Sigmoid colon (tissue), 7 donors: Measurements from ENCODE around the gene TRPV4. TPM values are rescaled to one million over a fixed set of nuclear protein-coding genes. Genes with fewer than 3 reads are reported as not detected.

Experiments used
- DNase-seq: peaks from one replicate; pipeline ENCODE4 v3.0.0-alpha.2; 2019
- H3K27ac ChIP-seq, 4 donors: fragments of 200-600 bp; sonication (generic); one replicate each; pipeline ENCODE4 v1.5.1; 2016 to 2019; ENCODE audit warnings: mild to moderate bottlenecking in 1 of 4
- H3K27me3 ChIP-seq, 3 donors: fragments of 200-600 bp; sonication (generic); one replicate each; pipeline ENCODE4 v1.5.1; 2019; ENCODE audit warnings: mild to moderate bottlenecking in 1 of 3
- H3K36me3 ChIP-seq, 4 donors: fragments of 200-600 bp; sonication (generic); one replicate each; pipeline ENCODE4 v1.5.1; 2016 to 2019
- H3K4me1 ChIP-seq, 4 donors: fragments of 200-600 bp; sonication (generic); one replicate each; pipeline ENCODE4 v1.5.1; 2017 to 2019
- H3K4me3 ChIP-seq, 4 donors: fragments of 200-600 bp; sonication (generic); one replicate each; pipeline ENCODE4 v1.5.1; 2017 to 2019; ENCODE audit warnings: mild to moderate bottlenecking in 2 of 4, moderate library complexity in 1 of 4
- H3K9me3 ChIP-seq, 4 donors: fragments of 200-600 bp in 3 of 4; sonication (generic) in 3 of 4; one replicate each; pipeline versions ENCODE4 v1.5.1 to v1.6.1; 2013 to 2019
- EP300 ChIP-seq, 4 donors: sonication (generic); formaldehyde crosslinking; IDR thresholded peaks; one replicate each; pipeline ENCODE4 v1.6.1; 2017; ENCODE audit warnings: antibody characterized with exemption in 4 of 4
- POLR2A ChIP-seq, 2 donors: fragments of 450-650 bp; IDR thresholded peaks; one replicate each; pipeline ENCODE4 v1.6.1; 2016; ENCODE audit warnings: antibody characterized with exemption in 2 of 2, mild to moderate bottlenecking in 2 of 2, moderate library complexity in 2 of 2
- POLR2AphosphoS5 ChIP-seq, 4 donors: sonication (generic); formaldehyde crosslinking; IDR thresholded peaks; one replicate each; pipeline ENCODE4 v1.6.1; 2017; ENCODE audit warnings: antibody characterized with exemption in 4 of 4
- WGBS, 2 donors: extraction: QIAGEN DNeasy Blood & Tissue Kit; methylation state at CpG; one replicate each; pipeline ENCODE4 v1.1.7; 2013; 5-methylcytosine and 5-hydroxymethylcytosine counted together
- intact Hi-C: fragments of 100-400 bp; cut with DNase I; formaldehyde crosslinking; loops from one replicate; pipeline ENCODE4 v1.15.1; 2023
- polyA plus RNA-seq, 3 donors: library from polyadenylated mRNA; stranded (reverse); fragments of 200-250 nt; gene quantifications; one replicate each; pipeline ENCODE4 v1.2.3, GENCODE V29; 2013
- total RNA-seq, 4 donors: library from RNA; depleted of rRNA; stranded (reverse); fragments of >200 nt; gene quantifications; one replicate each; pipeline ENCODE4 v1.1.0, GENCODE V29; 2016
- TF ChIP-seq, protein P1 (sequence below), 4 experiments: fragments of 450-650 bp in 3 of 4; fragments of 200-600 bp in 1 of 4; IDR thresholded peaks; one replicate each; pipeline ENCODE4 v1.5.1; 2016 to 2019; ENCODE audit warnings: antibody characterized with exemption in 4 of 4, mild to moderate bottlenecking in 3 of 4, moderate library complexity in 2 of 4
- donor health status: healthy with polysubstance abuse.
- donor health status: Bipolar disorder and iron deficiency.
- donor health status: healthy.

TRPV4 gene
- total and polyA plus RNA-seq, 7 donors: 0.14 to 0.60 (median 0.39) TPM; not detected in 1

DNA sequence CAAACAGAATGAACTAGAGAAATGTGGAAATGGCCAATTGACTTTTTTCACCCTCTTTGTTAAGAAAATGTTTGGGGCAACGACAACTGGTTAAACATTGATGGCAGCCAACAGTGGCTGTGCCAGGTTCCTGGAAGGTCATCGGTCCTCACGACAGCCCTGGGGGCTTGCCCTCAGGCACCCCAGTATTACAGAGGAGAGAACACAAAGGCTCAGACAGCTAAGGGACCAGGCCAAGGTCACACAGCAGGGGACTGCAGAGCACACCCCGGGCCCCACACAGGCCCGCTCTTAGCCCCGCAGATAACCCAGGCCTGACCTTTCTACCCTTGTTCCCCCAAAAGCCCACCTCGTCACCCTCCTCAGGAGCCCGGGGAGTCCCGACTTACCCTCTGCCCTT lies 1.3 kb downstream of the TRPV4 start:
- no peak for TF ChIP-seq POLR2A (IDR thresholded peaks at IDR 0.05)
- TF ChIP-seq, protein P1, sequence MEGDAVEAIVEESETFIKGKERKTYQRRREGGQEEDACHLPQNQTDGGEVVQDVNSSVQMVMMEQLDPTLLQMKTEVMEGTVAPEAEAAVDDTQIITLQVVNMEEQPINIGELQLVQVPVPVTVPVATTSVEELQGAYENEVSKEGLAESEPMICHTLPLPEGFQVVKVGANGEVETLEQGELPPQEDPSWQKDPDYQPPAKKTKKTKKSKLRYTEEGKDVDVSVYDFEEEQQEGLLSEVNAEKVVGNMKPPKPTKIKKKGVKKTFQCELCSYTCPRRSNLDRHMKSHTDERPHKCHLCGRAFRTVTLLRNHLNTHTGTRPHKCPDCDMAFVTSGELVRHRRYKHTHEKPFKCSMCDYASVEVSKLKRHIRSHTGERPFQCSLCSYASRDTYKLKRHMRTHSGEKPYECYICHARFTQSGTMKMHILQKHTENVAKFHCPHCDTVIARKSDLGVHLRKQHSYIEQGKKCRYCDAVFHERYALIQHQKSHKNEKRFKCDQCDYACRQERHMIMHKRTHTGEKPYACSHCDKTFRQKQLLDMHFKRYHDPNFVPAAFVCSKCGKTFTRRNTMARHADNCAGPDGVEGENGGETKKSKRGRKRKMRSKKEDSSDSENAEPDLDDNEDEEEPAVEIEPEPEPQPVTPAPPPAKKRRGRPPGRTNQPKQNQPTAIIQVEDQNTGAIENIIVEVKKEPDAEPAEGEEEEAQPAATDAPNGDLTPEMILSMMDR (IDR thresholded peaks at IDR 0.05): no peak
- no peak for TF ChIP-seq EP300 (IDR thresholded peaks at IDR 0.05)
- no peak for TF ChIP-seq POLR2AphosphoS5 (IDR thresholded peaks at IDR 0.05)
- peaks cover 0 to 8% (median 6%) of the 10 kb centered on the region in 4 donors for H3K4me1 ChIP-seq
- intact Hi-C loops: no loop called here
- no peak overlapping the region for H3K27ac ChIP-seq
- DNase-seq: no peak
- H3K9me3 ChIP-seq: no peaks in the 10 kb centered on the region
- H3K27me3 ChIP-seq: peaks cover 12 to 39% (median 20%) of the 10 kb centered on the region in 3 donors
- H3K36me3 ChIP-seq: no peaks in the 10 kb centered on the region
- 74 to 84% methylated on average over 9 of the region's 9 CpGs for WGBS, 2 donors
- no peak overlapping the region for H3K4me3 ChIP-seq

DNA sequence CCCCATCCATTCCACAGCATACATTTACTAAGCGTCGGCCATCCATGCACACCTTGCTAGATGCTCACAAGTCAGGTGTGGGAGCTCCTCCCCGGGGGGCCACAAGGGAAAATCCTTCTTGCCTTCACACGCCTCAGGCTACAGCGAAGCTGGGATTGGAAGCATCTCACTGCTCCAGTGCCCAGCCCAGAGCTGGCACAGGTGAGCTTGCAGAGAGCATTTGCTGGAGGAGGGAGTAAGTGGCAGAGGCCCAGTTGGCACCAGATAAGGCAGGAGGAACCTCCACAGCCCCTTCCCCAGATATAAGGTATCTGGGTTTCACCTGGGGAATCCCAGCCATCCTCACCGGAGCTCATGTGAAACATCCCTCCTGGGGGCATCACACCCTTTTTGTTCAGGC lies 1.8 kb downstream of the TRPV4 start:
- peaks cover 0 to 8% (median 6%) of the 10 kb centered on the region in 4 donors for H3K4me1 ChIP-seq
- intact Hi-C loops: no loop called here
- TF ChIP-seq POLR2A (IDR thresholded peaks at IDR 0.05): no peak
- no peak for TF ChIP-seq EP300 (IDR thresholded peaks at IDR 0.05)
- TF ChIP-seq, protein P1 (IDR thresholded peaks at IDR 0.05): no peak
- TF ChIP-seq POLR2AphosphoS5 (IDR thresholded peaks at IDR 0.05): no peak
- no peak overlapping the region for H3K27ac ChIP-seq
- 86 to 89% methylated on average over 6 of the region's 6 CpGs for WGBS, 2 donors
- no peak overlapping the region for H3K4me3 ChIP-seq
- H3K36me3 ChIP-seq: no peaks in the 10 kb centered on the region
- no peak for DNase-seq
- H3K27me3 ChIP-seq: peaks cover 12 to 39% (median 20%) of the 10 kb centered on the region in 3 donors
- no peaks in the 10 kb centered on the region for H3K9me3 ChIP-seq

GRCh38 chr12:109830718-109831117 lies 2.5 kb downstream of the TRPV4 start:
- H3K4me3 ChIP-seq: no peak overlapping the region
- DNase-seq: no peak
- intact Hi-C loops: no loop called here
- WGBS, 2 donors: 57 to 72% methylated on average over 2 of the region's 2 CpGs
- H3K27ac ChIP-seq: no peak overlapping the region
- peaks cover 0 to 8% (median 6%) of the 10 kb centered on the region in 4 donors for H3K4me1 ChIP-seq
- H3K27me3 ChIP-seq: peaks cover 12 to 39% (median 20%) of the 10 kb centered on the region in 3 donors
- TF ChIP-seq, protein P1 (IDR thresholded peaks at IDR 0.05): no peak
- no peaks in the 10 kb centered on the region for H3K9me3 ChIP-seq
- no peaks in the 10 kb centered on the region for H3K36me3 ChIP-seq

GRCh38 chr12:109830267-109830666 lies 2.9 kb downstream of the TRPV4 start:
- Histone ChIP-seq H3K4me1 (peaks cover 0 to 8% (median 6%) of the 10 kb centered on the region in 4 donors), H3K27ac (no peak overlapping the region), H3K36me3 (no peaks in the 10 kb centered on the region), H3K9me3 (no peaks in the 10 kb centered on the region), H3K27me3 (peaks cover 12 to 39% (median 20%) of the 10 kb centered on the region in 3 donors), H3K4me3 (no peak overlapping the region)
- TF ChIP-seq, protein P1 (IDR thresholded peaks at IDR 0.05): no peak
- TF ChIP-seq POLR2AphosphoS5 (IDR thresholded peaks at IDR 0.05): no peak
- no peak for TF ChIP-seq EP300 (IDR thresholded peaks at IDR 0.05)
- no peak for TF ChIP-seq POLR2A (IDR thresholded peaks at IDR 0.05)
- no peak for DNase-seq
- intact Hi-C loops: no loop called here
- 27 to 78% methylated on average over 2 of the region's 2 CpGs for WGBS, 2 donors

GRCh38 chr12:109829667-109830066 lies 3.5 kb downstream of the TRPV4 start:
- intact Hi-C loops: no loop called here
- Histone ChIP-seq H3K4me3 (no peak overlapping the region), H3K27me3 (peaks cover 12 to 39% (median 20%) of the 10 kb centered on the region in 3 donors), H3K4me1 (peaks cover 0 to 8% (median 6%) of the 10 kb centered on the region in 4 donors), H3K27ac (no peak overlapping the region), H3K9me3 (no peaks in the 10 kb centered on the region), H3K36me3 (no peaks in the 10 kb centered on the region)
- no peak for DNase-seq
- WGBS, 2 donors: 83 to 90% methylated on average over 10 of the region's 10 CpGs
- TF ChIP-seq EP300 (IDR thresholded peaks at IDR 0.05) (no peak), POLR2A (IDR thresholded peaks at IDR 0.05) (no peak), POLR2AphosphoS5 (IDR thresholded peaks at IDR 0.05) (no peak)
- TF ChIP-seq, protein P1 (IDR thresholded peaks at IDR 0.05): no peak
